H9 (cell line): Measurements from ENCODE around the gene MAPK7. TPM values are rescaled to one million over a fixed set of nuclear protein-coding genes. Genes with fewer than 3 reads are reported as not detected.

Experiments used
- DNase-seq: peaks from one replicate; pipeline ENCODE4 v3.0.0-alpha.2; 2017
- H2AFZ ChIP-seq: one replicate; pipeline ENCODE4 v1.6.1; 2013; ENCODE audit warnings: mild to moderate bottlenecking, low read length, control low read depth, moderate library complexity
- H2AK5ac ChIP-seq: 2 replicates; pipeline ENCODE4 v1.6.1; 2013; ENCODE audit warnings: low read length, control low read depth, mixed read lengths; ENCODE audit not compliant: insufficient read length
- H2BK120ac ChIP-seq: one replicate; pipeline ENCODE4 v1.6.1; 2013; ENCODE audit warnings: low read depth, mild to moderate bottlenecking, low read length, control low read depth, inconsistent platforms; ENCODE audit not compliant: poor library complexity, severe bottlenecking
- H2BK12ac ChIP-seq: 2 replicates; pipeline ENCODE4 v1.6.1; 2013; ENCODE audit warnings: low read length, control low read depth, mixed read lengths, low read depth; ENCODE audit not compliant: insufficient read length
- H2BK15ac ChIP-seq: 2 replicates; pipeline ENCODE4 v1.6.1; 2013; ENCODE audit warnings: low read depth, low read length, control low read depth
- H2BK20ac ChIP-seq: one replicate; pipeline ENCODE4 v1.6.1; 2013; ENCODE audit warnings: low read depth, mild to moderate bottlenecking, low read length, control low read depth, inconsistent platforms; ENCODE audit not compliant: poor library complexity, severe bottlenecking
- H2BK5ac ChIP-seq: 2 replicates; pipeline ENCODE4 v1.6.1; 2013; ENCODE audit warnings: low read length, control low read depth, mixed read lengths; ENCODE audit not compliant: insufficient read length
- H3K14ac ChIP-seq: 2 replicates; pipeline ENCODE4 v1.6.1; 2013; ENCODE audit warnings: low read length, control low read depth; ENCODE audit not compliant: insufficient read depth
- H3K18ac ChIP-seq: 2 replicates; pipeline ENCODE4 v1.6.1; 2013; ENCODE audit warnings: low read depth, mild to moderate bottlenecking, mixed read lengths, low read length, control low read depth; ENCODE audit not compliant: insufficient read length
- H3K23ac ChIP-seq: 2 replicates; pipeline ENCODE4 v1.6.1; 2013; ENCODE audit warnings: low read length, control low read depth, mixed read lengths, low read depth; ENCODE audit not compliant: insufficient read length
- H3K23me2 ChIP-seq: 2 replicates; pipeline ENCODE4 v1.6.1; 2013; ENCODE audit warnings: low read depth, mild to moderate bottlenecking, mixed read lengths, low read length, control low read depth; ENCODE audit not compliant: insufficient read length, poor library complexity, severe bottlenecking
- H3K27ac ChIP-seq: 2 replicates; pipeline ENCODE4 v1.5.1; 2013; ENCODE audit warnings: low read length, control low read depth, mixed read lengths, low read depth; ENCODE audit not compliant: insufficient read length
- H3K27me3 ChIP-seq: 2 replicates; pipeline ENCODE4 v1.6.1; 2013; ENCODE audit warnings: low read length, control low read depth, inconsistent platforms; ENCODE audit not compliant: insufficient read depth
- H3K4ac ChIP-seq: 2 replicates; pipeline ENCODE4 v1.6.1; 2013; ENCODE audit warnings: low read depth, mild to moderate bottlenecking, control low read depth, inconsistent platforms, low read length, moderate library complexity
- H3K4me1 ChIP-seq: 2 replicates; pipeline ENCODE4 v1.6.1; 2013; ENCODE audit warnings: low read length, control low read depth, inconsistent platforms; ENCODE audit not compliant: insufficient read depth
- H3K4me2 ChIP-seq: 2 replicates; pipeline ENCODE4 v1.6.1; 2013; ENCODE audit warnings: low read length, control low read depth, mixed read lengths; ENCODE audit not compliant: insufficient read length, insufficient read depth
- H3K56ac ChIP-seq: 2 replicates; pipeline ENCODE4 v1.6.1; 2013; ENCODE audit warnings: low read depth, mild to moderate bottlenecking, mixed read lengths, low read length, control low read depth; ENCODE audit not compliant: insufficient read length
- H3K79me1 ChIP-seq: 2 replicates; pipeline ENCODE4 v1.6.1; 2013; ENCODE audit warnings: low read depth, mild to moderate bottlenecking, moderate library complexity, low read length, control low read depth, inconsistent platforms; ENCODE audit not compliant: insufficient read depth, poor library complexity, severe bottlenecking
- H3K79me2 ChIP-seq: 2 replicates; pipeline ENCODE4 v1.6.1; 2013; ENCODE audit warnings: low read length, control low read depth, inconsistent platforms; ENCODE audit not compliant: insufficient read depth
- H3K9ac ChIP-seq: 2 replicates; pipeline ENCODE4 v1.6.1; 2013; ENCODE audit warnings: low read length, control low read depth, mixed read lengths; ENCODE audit not compliant: insufficient read length; ENCODE audit errors: extremely low read depth
- H3K9me3 ChIP-seq: one replicate; pipeline ENCODE4 v1.6.1; 2013; ENCODE audit warnings: low read depth, low read length, inconsistent platforms; ENCODE audit not compliant: control insufficient read depth
- H3T11ph ChIP-seq: one replicate; pipeline ENCODE4 v1.6.1; 2013; ENCODE audit warnings: mild to moderate bottlenecking, low read length, control low read depth, inconsistent platforms
- H4K20me1 ChIP-seq: one replicate; pipeline ENCODE4 v1.6.1; 2013; ENCODE audit not compliant: control insufficient read depth, insufficient read length, insufficient read depth
- H4K5ac ChIP-seq: 2 replicates; pipeline ENCODE4 v1.6.1; 2013; ENCODE audit warnings: low read depth, mild to moderate bottlenecking, mixed read lengths, low read length, control low read depth; ENCODE audit not compliant: insufficient read length
- H4K8ac ChIP-seq: replicated peaks from 2 replicates; pipeline ENCODE4 v1.6.1; 2013; ENCODE audit warnings: low read length, control low read depth, mixed read lengths, low read depth; ENCODE audit not compliant: insufficient read length
- H4K91ac ChIP-seq: 2 replicates; pipeline ENCODE4 v1.6.1; 2013; ENCODE audit warnings: low read depth, mild to moderate bottlenecking, moderate library complexity, mixed read lengths, low read length, control low read depth; ENCODE audit not compliant: insufficient read length
- H3K27ac Mint-ChIP-seq, 3 experiments: 2 replicates in 2 of 3; 3 replicates in 1 of 3; pipeline ENCODE4 v1.8.0; 2020 to 2021; ENCODE audit warnings: mixed read lengths in 3 of 3, mild to moderate bottlenecking in 1 of 3, moderate library complexity in 1 of 3
- H3K27me3 Mint-ChIP-seq: 2 replicates; pipeline ENCODE4 v1.8.0; 2021; ENCODE audit warnings: low read depth, mild to moderate bottlenecking, moderate library complexity, mixed read lengths
- H3K36me3 Mint-ChIP-seq, 3 experiments: 2 replicates in 2 of 3; 3 replicates in 1 of 3; pipeline ENCODE4 v1.8.0; 2020 to 2021; ENCODE audit warnings: low read depth in 3 of 3, mixed read lengths in 3 of 3; ENCODE audit not compliant: insufficient read depth in 1 of 3
- H3K4me1 Mint-ChIP-seq, 2 experiments: 2 replicates each; pipeline ENCODE4 v1.8.0; 2020; ENCODE audit warnings: mixed read lengths in 2 of 2
- H3K4me3 Mint-ChIP-seq, 2 experiments: 2 replicates in 1 of 2; 3 replicates in 1 of 2; pipeline ENCODE4 v1.8.0; 2020 to 2021; ENCODE audit warnings: mild to moderate bottlenecking in 2 of 2, mixed read lengths in 2 of 2, moderate library complexity in 1 of 2
- H3K9me3 Mint-ChIP-seq, 2 experiments: 2 replicates in 1 of 2; 3 replicates in 1 of 2; pipeline ENCODE4 v1.8.0; 2020; ENCODE audit warnings: mild to moderate bottlenecking in 2 of 2, mixed read lengths in 2 of 2, moderate library complexity in 1 of 2
- CTCF ChIP-seq: fragments of 200-600 bp; sonication (generic); conservative IDR thresholded peaks from 3 replicates; pipeline ENCODE4 v1.8.0; 2021; ENCODE audit warnings: antibody characterized with exemption, mild to moderate bottlenecking
- WGBS: extraction: QIAGEN DNeasy Blood & Tissue Kit; methylation state at CpG from one replicate; pipeline ENCODE4 v1.1.7; 2013; ENCODE audit warnings: missing lambda C conversion rate, low lambda C conversion rate, mixed read lengths; ENCODE audit not compliant: insufficient read length; ENCODE audit errors: extremely low coverage; 5-methylcytosine and 5-hydroxymethylcytosine counted together
- total RNA-seq: library from RNA; stranded (reverse); gene quantifications from 2 replicates; pipeline ENCODE4 v1.2.1, GENCODE V29; 2021

Gene MAPK7
- total RNA-seq, 1 experiment from 2014 or later = 43.8 TPM

GRCh38 chr17:19381741-19382444 lies 3.6 kb downstream of the MAPK7 start:
- no peak overlapping the region for H2BK12ac ChIP-seq
- Mint-ChIP-seq H3K9me3 (no peaks in the 10 kb centered on the region), H3K4me3 (no peak overlapping the region), H3K36me3 (peaks cover 37 to 63% (median 62%) of the 10 kb centered on the region in 3 experiments), H3K27me3 (no peaks in the 10 kb centered on the region), H3K27ac (no peak overlapping the region), H3K4me1 (peaks cover 24 to 43% of the 10 kb centered on the region in 2 experiments)
- no peak overlapping the region for H3K4me2 ChIP-seq
- H4K20me1 ChIP-seq = no peaks in the 10 kb centered on the region
- no peak overlapping the region for H4K8ac ChIP-seq
- no peak overlapping the region for H2BK120ac ChIP-seq
- H3K23ac ChIP-seq = no peak overlapping the region
- H2AK5ac ChIP-seq = no peak overlapping the region
- no peak overlapping the region for H3K9ac ChIP-seq
- no peak overlapping the region for H2AFZ ChIP-seq
- no peak overlapping the region for H3K18ac ChIP-seq
- peaks cover 7% of the 10 kb centered on the region for H3K23me2 ChIP-seq
- H3K4ac ChIP-seq = no peak overlapping the region
- H3K14ac ChIP-seq = no peak overlapping the region
- H3K79me2 ChIP-seq = peaks cover 4% of the 10 kb centered on the region; the same call in 1 of the 2 replicates
- no peaks in the 10 kb centered on the region for H3K9me3 ChIP-seq
- no peak overlapping the region for H3K27ac ChIP-seq
- H3K27me3 ChIP-seq = no peaks in the 10 kb centered on the region
- H2BK20ac ChIP-seq = no peak overlapping the region
- no peak overlapping the region for H2BK15ac ChIP-seq
- DNase-seq = no peak
- no peak overlapping the region for H3K56ac ChIP-seq
- no peak overlapping the region for H3T11ph ChIP-seq
- no peak for TF ChIP-seq CTCF
- no peak overlapping the region for H2BK5ac ChIP-seq
- WGBS = no CpG with 5 or more reads among the region's 31 CpGs
- no peak overlapping the region for H4K5ac ChIP-seq
- peaks cover 6% of the 10 kb centered on the region for H3K79me1 ChIP-seq
- no peaks in the 10 kb centered on the region for H3K4me1 ChIP-seq
- H4K91ac ChIP-seq = no peak overlapping the region
